Rectal smooth muscle tissue (tissue), 1 donor: ENCODE results near the gene ARHGAP45.

Experiments used
- H3K27ac ChIP-seq: one replicate; pipeline ENCODE4 v1.7.0; 2013; ENCODE audit warnings: low read depth, low read length, inconsistent platforms
- H3K27me3 ChIP-seq: one replicate; pipeline ENCODE4 v1.7.0; 2013; ENCODE audit warnings: low read length; ENCODE audit not compliant: control insufficient read depth, insufficient read depth
- H3K36me3 ChIP-seq: one replicate; pipeline ENCODE4 v1.7.0; 2013; ENCODE audit warnings: low read length; ENCODE audit not compliant: control insufficient read depth, insufficient read depth
- H3K4me1 ChIP-seq: one replicate; pipeline ENCODE4 v1.7.0; 2013; ENCODE audit warnings: low read length; ENCODE audit not compliant: control insufficient read depth, insufficient read depth
- H3K4me3 ChIP-seq: one replicate; pipeline ENCODE4 v1.7.0; 2013; ENCODE audit warnings: low read length
- H3K9ac ChIP-seq: one replicate; pipeline ENCODE4 v1.7.0; 2013; ENCODE audit warnings: low read length

Gene ARHGAP45

DNA sequence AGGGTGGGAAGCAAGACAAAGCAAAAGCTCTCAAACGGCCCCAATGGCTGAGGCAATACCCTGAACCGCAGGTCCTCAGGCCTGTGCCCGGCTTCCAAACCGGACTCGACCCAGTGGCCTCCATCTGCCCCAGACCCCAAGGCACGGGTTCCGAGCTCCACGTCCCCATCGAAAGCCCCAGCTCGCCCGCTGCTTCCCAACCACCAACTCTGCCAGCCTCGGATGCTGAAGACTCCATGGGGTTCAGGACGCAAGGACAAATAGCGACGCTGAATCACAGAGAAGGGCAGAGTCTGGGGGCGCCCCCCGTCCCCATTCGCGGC is 27.6 kb downstream of the ARHGAP45 start:
- Histone ChIP-seq H3K27ac (peak overlapping the region; percentile 25), H3K4me1 (peaks cover 6% of the 10 kb centered on the region), H3K4me3 (peak overlapping the region; percentile 90), H3K27me3 (no peaks in the 10 kb centered on the region), H3K9ac (peak overlapping the region; percentile 75), H3K36me3 (peaks cover 7% of the 10 kb centered on the region)

DNA sequence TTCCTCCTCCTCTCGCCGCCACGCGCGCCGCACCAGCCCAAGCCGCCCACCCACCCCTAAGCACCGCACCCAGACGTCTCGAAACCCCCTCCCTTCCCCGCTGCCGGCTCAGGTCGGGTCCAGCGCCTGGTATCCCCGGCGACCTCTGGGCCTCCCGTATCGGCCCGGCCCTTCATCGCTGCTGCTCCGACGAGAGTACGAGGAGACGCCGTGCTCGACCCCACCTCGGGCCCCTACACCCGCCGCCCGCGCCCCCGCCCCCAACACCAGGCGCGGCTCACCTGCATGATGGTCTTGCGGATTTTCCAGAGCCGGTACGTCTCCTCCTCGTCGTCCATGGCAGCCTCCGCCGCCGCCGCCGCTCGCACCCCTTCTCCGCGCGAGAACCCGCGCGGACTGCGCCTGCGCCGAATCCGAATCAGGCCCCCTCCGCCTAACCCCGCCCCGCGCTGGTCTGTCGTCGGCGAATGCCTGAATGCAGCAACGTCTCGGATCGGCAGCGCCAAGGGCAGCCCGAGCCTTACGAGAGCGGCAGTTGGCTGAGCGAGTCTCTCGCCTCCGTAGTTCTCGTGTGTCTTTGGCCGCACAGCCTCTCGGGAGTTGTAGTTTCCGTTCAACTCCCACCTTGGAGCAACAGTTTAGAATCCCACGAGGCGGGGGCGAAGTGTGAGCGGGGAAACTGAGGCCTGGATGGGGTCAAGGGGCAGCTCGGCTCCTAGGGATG is 28.2 kb downstream of the ARHGAP45 start, which contains the start of gene POLR2E:
Gene POLR2E, minus strand, starts transcription at position 398 of the 724 bp plus-strand sequence. Its CDS starts 60 bp downstream, at position 338.
- Histone ChIP-seq H3K4me3 (peak within 1 kb of the TSS; percentile 90), H3K27me3 (no peaks in the 10 kb centered on the region), H3K4me1 (peaks cover 6% of the 10 kb centered on the region), H3K36me3 (peaks cover 7% of the 10 kb centered on the region), H3K9ac (peak within 1 kb of the TSS; percentile 75), H3K27ac (peak within 1 kb of the TSS; percentile 25)

GRCh38 chr19:1097810-1098176 is 30.8 kb downstream of the ARHGAP45 start:
- H3K4me3 ChIP-seq = no peak overlapping the region
- H3K36me3 ChIP-seq = no peaks in the 10 kb centered on the region
- H3K27me3 ChIP-seq = no peaks in the 10 kb centered on the region
- peaks cover 12% of the 10 kb centered on the region for H3K4me1 ChIP-seq
- H3K9ac ChIP-seq = no peak overlapping the region
- no peak overlapping the region for H3K27ac ChIP-seq

DNA sequence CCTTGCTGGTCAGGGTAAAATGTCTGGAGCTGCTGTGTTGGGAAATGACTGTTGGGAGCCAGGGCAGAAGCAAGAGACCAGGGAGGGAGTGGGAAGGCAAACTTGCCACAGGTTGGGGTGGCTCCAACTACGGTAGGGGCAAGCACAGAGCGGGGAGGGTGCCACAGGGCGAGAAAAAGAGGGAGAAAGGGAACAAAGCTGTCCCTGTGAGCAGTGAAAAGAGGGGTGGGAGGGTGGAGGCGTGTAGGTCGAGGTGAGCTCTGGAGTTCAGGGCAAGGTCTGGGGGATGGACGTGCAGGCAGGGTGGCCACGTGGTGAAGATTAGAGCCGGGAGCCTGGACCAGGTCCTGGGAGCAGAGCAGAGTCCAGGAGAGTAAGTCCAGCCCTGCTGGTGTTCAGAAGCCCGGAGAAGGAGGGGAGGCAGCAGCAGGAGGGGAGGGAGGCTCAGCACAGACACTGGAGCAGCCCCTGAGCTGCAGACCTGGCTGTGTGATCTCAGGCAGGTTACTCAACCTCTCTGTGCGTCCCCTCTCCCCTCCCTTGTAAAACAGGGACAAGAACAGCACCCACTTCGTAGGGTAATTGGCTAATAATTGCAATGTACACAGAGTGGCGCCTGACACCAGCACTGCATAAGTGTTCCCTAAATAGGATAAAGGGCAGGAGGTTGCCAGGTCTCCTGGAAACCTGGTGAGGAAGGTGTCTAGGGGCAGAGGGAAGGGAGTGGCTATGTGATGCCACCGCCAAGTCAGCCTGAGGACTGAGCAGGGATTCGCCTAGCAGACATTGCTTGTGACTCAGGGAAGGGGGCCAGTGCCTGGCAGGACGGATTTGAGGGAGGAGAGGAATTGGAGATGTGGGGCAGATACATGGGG is 31.4 kb downstream of the ARHGAP45 start:
- Histone ChIP-seq H3K36me3 (no peaks in the 10 kb centered on the region), H3K27ac (no peak overlapping the region), H3K4me1 (peaks cover 17% of the 10 kb centered on the region), H3K27me3 (no peaks in the 10 kb centered on the region), H3K9ac (no peak overlapping the region), H3K4me3 (no peak overlapping the region)

GRCh38 chr19:1101337-1101698 is 34.4 kb downstream of the ARHGAP45 start:
- Histone ChIP-seq H3K27me3 (no peaks in the 10 kb centered on the region), H3K9ac (no peak overlapping the region), H3K4me1 (peaks cover 15% of the 10 kb centered on the region), H3K36me3 (peaks cover 3% of the 10 kb centered on the region), H3K4me3 (peak overlapping the region; percentile 8), H3K27ac (peak overlapping the region; percentile 42)

GRCh38 chr19:1102407-1103131 is 35.6 kb downstream of the ARHGAP45 start:
- H3K9ac ChIP-seq = no peak overlapping the region
- H3K4me1 ChIP-seq = peaks cover 15% of the 10 kb centered on the region
- H3K4me3 ChIP-seq = no peak overlapping the region
- peaks cover 9% of the 10 kb centered on the region for H3K36me3 ChIP-seq
- H3K27me3 ChIP-seq = no peaks in the 10 kb centered on the region
- H3K27ac ChIP-seq = peak overlapping the region; percentile 73

GRCh38 chr19:1103132-1103707 is 36.3 kb downstream of the ARHGAP45 start:
- Histone ChIP-seq H3K27me3 (no peaks in the 10 kb centered on the region), H3K36me3 (peaks cover 9% of the 10 kb centered on the region), H3K4me3 (peak overlapping the region; percentile 59), H3K9ac (no peak overlapping the region), H3K27ac (peak overlapping the region; percentile 82), H3K4me1 (peaks cover 15% of the 10 kb centered on the region)

DNA sequence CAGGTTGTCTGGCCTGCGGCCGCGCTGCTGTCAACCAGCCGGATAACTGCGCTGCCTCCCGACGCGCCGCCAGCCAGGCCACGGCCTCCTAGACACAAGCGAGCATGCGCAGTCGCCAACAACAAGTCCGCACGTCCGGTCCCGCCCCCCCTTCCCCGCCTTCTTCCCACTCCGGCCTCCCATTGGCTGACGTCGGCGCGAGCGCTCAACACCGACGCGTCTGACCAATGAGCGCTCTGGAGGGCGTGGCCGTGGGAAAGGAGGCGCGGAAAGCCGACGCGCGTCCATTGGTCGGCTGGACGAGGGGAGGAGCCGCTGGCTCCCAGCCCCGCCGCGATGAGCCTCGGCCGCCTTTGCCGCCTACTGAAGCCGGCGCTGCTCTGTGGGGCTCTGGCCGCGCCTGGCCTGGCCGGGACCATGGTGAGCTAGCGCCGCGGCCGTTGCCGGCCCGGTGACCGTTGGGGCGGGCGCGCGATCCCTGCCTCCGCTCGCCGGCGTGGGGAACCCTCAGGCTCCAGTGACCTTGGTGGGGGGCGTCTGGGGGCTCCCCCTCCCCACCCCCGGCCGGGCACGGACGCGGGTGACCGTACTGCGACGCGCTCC is 36.8 kb downstream of the ARHGAP45 start, which contains the start of gene GPX4:
Gene GPX4, plus strand, starts transcription at position 287 of the 603 bp plus-strand sequence. Its CDS starts 50 bp downstream, at position 337.
- Histone ChIP-seq H3K4me1 (peaks cover 15% of the 10 kb centered on the region), H3K36me3 (peaks cover 9% of the 10 kb centered on the region), H3K27me3 (no peaks in the 10 kb centered on the region), H3K27ac (peak within 1 kb of the TSS; percentile 98), H3K9ac (peak within 1 kb of the TSS; percentile 68), H3K4me3 (peak within 1 kb of the TSS; percentile 86)

GRCh38 chr19:1104311-1105007 is 37.5 kb downstream of the ARHGAP45 start:
- H3K4me1 ChIP-seq = peaks cover 15% of the 10 kb centered on the region
- peak overlapping the region; percentile 68 for H3K9ac ChIP-seq
- H3K36me3 ChIP-seq = peaks cover 12% of the 10 kb centered on the region
- H3K4me3 ChIP-seq = peak overlapping the region; percentile 86
- peak overlapping the region; percentile 98 for H3K27ac ChIP-seq
- no peaks in the 10 kb centered on the region for H3K27me3 ChIP-seq

- H3K27ac ChIP-seq = peak overlapping the region; percentile 98
- H3K9ac ChIP-seq = peak overlapping the region; percentile 68
- H3K4me1 ChIP-seq = peaks cover 15% of the 10 kb centered on the region
- H3K27me3 ChIP-seq = no peaks in the 10 kb centered on the region
- H3K36me3 ChIP-seq = peaks cover 17% of the 10 kb centered on the region
- peak overlapping the region; percentile 86 for H3K4me3 ChIP-seq
Observed at GRCh38 chr19:1105008-1105872, 38.3 kb downstream of the ARHGAP45 start.
